PC-3 (cell line): ENCODE data around the gene GAP43. TPM values are rescaled to one million over a fixed set of nuclear protein-coding genes. Genes with fewer than 3 reads are reported as not detected.

Experiments used
- ATAC-seq: fragments of 200-7000 bp; cut with Tn5 transposase; 2 replicates; pipeline ENCODE4 v1.9.1; 2020; ENCODE audit warnings: mild to moderate bottlenecking, moderate library complexity
- BruUV-seq: library from RNA; stranded (reverse); fragments of 400-500 nt; replicated peaks from 2 replicates; lab custom pipeline; 2021; lab: Mats Ljungman, UMichigan
- CTCF ChIA-PET: fragments of 300-600 bp; sonication (Branson Sonifier 250); formaldehyde crosslinking; loops from one replicate; lab custom pipeline; 2022; ENCODE audit warnings: antibody characterized with exemption; lab: Charles Lee
- POLR2A ChIA-PET: fragments of 300-600 bp; sonication (Branson Sonifier 250); formaldehyde crosslinking; loops from one replicate; lab custom pipeline; 2022; ENCODE audit warnings: antibody characterized with exemption; ENCODE audit not compliant: unreplicated experiment; lab: Charles Lee
- DNase-seq: peaks from one replicate; pipeline ENCODE4 v3.0.0-alpha.2; 2015
- H2AFZ ChIP-seq: fragments of 300-600 bp; sonication (generic); 2 replicates; pipeline ENCODE4 v1.6.0; 2016; ENCODE audit warnings: antibody characterized with exemption, low read length
- H3F3A ChIP-seq: fragments of 300-600 bp; sonication (generic); one replicate; pipeline ENCODE4 v1.6.0; 2017; ENCODE audit warnings: antibody characterized with exemption, low read length, control low read depth, mild to moderate bottlenecking; ENCODE audit not compliant: unreplicated experiment
- H3K27ac ChIP-seq: fragments of 300-600 bp; sonication (generic); 2 replicates; pipeline ENCODE4 v1.5.1; 2016; ENCODE audit warnings: mild to moderate bottlenecking, low read length
- H3K27me3 ChIP-seq: fragments of 300-600 bp; sonication (generic); 2 replicates; pipeline ENCODE4 v1.6.1; 2016; ENCODE audit warnings: low read length, mixed read lengths
- H3K36me3 ChIP-seq: fragments of 300-600 bp; sonication (generic); 2 replicates; pipeline ENCODE4 v1.6.1; 2016; ENCODE audit warnings: low read depth, mixed run types, low read length, mixed read lengths
- H3K4me1 ChIP-seq: fragments of 300-600 bp; sonication (generic); 2 replicates; pipeline ENCODE4 v1.5.1; 2016; ENCODE audit warnings: low read length; ENCODE audit not compliant: insufficient read depth
- H3K4me2 ChIP-seq: fragments of 300-600 bp; sonication (generic); 2 replicates; pipeline ENCODE4 v1.6.0; 2016; ENCODE audit warnings: low read length
- H3K4me3 ChIP-seq: fragments of 300-600 bp; sonication (generic); 2 replicates; pipeline ENCODE4 v1.5.1; 2016; ENCODE audit warnings: mild to moderate bottlenecking, low read length, mixed read lengths
- H3K79me2 ChIP-seq: fragments of 300-600 bp; sonication (generic); 2 replicates; pipeline ENCODE4 v1.6.1; 2017; ENCODE audit warnings: low read length, mixed read lengths
- H3K9ac ChIP-seq: fragments of 300-600 bp; sonication (generic); 2 replicates; pipeline ENCODE4 v1.6.0; 2016; ENCODE audit warnings: mild to moderate bottlenecking, low read length
- H3K9me2 ChIP-seq: fragments of 300-600 bp; sonication (generic); replicated peaks from 2 replicates; pipeline ENCODE4 v1.6.1; 2016; ENCODE audit warnings: mixed run types, low read length, mixed read lengths
- H3K9me3 ChIP-seq: fragments of 300-600 bp; sonication (generic); 2 replicates; pipeline ENCODE4 v1.6.1; 2016; ENCODE audit warnings: low read length, mixed read lengths
- H4K20me1 ChIP-seq: fragments of 300-600 bp; sonication (generic); 2 replicates; pipeline ENCODE4 v1.6.1; 2016; ENCODE audit warnings: low read length, mixed read lengths
- EZH2 ChIP-seq: fragments of 300-600 bp; sonication (generic); IDR thresholded peaks from one replicate; pipeline ENCODE4 v1.6.1; 2017; ENCODE audit warnings: antibody characterized with exemption, mild to moderate bottlenecking, low read length; ENCODE audit not compliant: unreplicated experiment
- EZH2phosphoT487 ChIP-seq: fragments of 300-600 bp; sonication (generic); IDR thresholded peaks from 2 replicates; pipeline ENCODE4 v1.6.1; 2018; ENCODE audit warnings: mild to moderate bottlenecking, antibody characterized with exemption, low read length, borderline replicate concordance
- intact Hi-C: fragments of 100-400 bp; cut with micrococcal nuclease; formaldehyde crosslinking; loops from 2 replicates; pipeline ENCODE4 v1.9.0; 2023
- total RNA-seq: library from RNA; depleted of rRNA; stranded (reverse); fragments of >200 nt; gene quantifications from 2 replicates; pipeline ENCODE4 v1.2.3, GENCODE V29; 2014
- TF ChIP-seq, protein P1 (sequence below): fragments of 300-600 bp; sonication (generic); conservative IDR thresholded peaks from 2 replicates; pipeline ENCODE4 v1.5.1; 2017; ENCODE audit warnings: antibody characterized with exemption, low read depth, mild to moderate bottlenecking, low read length

Gene GAP43
- total RNA-seq, 1 experiment from 2014 or later: not detected

- H3K4me1 ChIP-seq: no peaks in the 10 kb centered on the region
- no TSS peak for BruUV-seq
Observed at GRCh38 chr3:115644391-115644790, 21.1 kb downstream of the GAP43 start.

DNA sequence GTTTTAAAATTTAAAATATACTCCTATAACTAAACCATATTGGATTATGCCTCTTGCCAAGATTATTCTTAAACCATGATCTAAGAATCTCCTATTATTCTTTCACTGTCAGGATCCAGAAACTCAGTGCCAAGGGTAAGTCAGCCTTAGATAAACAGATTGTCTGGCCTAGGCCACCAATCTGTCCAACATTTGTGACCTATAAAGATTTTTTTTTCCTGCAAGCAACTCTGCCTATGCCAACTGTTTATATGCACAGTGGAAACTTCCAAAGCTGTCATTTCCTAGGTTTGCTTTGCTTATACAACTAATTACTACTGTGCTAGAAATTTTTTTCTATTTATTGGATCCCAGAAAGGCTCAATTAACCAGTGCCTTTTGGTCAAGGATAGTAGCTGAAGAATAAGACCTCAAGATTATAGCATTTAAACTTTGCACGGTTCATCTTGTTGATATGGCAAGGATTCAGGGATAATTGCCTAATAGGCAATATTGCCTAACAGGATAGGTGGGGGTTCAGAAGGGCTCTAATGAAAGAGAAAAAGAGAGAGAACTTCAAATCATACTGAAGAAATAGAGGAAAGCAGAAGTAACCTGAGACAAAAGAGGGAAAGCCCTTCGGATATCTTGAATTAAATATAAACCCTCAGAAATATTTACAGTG is 22.8 kb downstream of the GAP43 start:
- Histone ChIP-seq H3K4me3 (no peak overlapping the region), H2AFZ (no peak overlapping the region), H3K36me3 (no peaks in the 10 kb centered on the region), H3K4me1 (no peaks in the 10 kb centered on the region), H3F3A (no peaks in the 10 kb centered on the region), H3K9ac (no peak overlapping the region), H3K4me2 (no peak overlapping the region), H3K9me3 (no peaks in the 10 kb centered on the region), H3K9me2 (no peaks in the 10 kb centered on the region), H3K27ac (no peak overlapping the region), H3K79me2 (no peaks in the 10 kb centered on the region), H4K20me1 (no peaks in the 10 kb centered on the region), H3K27me3 (peaks cover 11% of the 10 kb centered on the region; the same call in 1 of the 2 replicates)
- no TSS peak for BruUV-seq
- ChIA-PET POLR2A (no interaction called here), CTCF (no interaction called here)
- no peak for ATAC-seq
- intact Hi-C loops: no loop called here
- TF ChIP-seq, protein P1, sequence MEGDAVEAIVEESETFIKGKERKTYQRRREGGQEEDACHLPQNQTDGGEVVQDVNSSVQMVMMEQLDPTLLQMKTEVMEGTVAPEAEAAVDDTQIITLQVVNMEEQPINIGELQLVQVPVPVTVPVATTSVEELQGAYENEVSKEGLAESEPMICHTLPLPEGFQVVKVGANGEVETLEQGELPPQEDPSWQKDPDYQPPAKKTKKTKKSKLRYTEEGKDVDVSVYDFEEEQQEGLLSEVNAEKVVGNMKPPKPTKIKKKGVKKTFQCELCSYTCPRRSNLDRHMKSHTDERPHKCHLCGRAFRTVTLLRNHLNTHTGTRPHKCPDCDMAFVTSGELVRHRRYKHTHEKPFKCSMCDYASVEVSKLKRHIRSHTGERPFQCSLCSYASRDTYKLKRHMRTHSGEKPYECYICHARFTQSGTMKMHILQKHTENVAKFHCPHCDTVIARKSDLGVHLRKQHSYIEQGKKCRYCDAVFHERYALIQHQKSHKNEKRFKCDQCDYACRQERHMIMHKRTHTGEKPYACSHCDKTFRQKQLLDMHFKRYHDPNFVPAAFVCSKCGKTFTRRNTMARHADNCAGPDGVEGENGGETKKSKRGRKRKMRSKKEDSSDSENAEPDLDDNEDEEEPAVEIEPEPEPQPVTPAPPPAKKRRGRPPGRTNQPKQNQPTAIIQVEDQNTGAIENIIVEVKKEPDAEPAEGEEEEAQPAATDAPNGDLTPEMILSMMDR: no peak
- TF ChIP-seq EZH2phosphoT487 (no peak), EZH2 (no peak)
- DNase-seq: no peak

More at GRCh38 chr3:115644391-115644790, 21.1 kb downstream of the GAP43 start:
- intact Hi-C loops: no loop called here
- Histone ChIP-seq H3K36me3 (no peaks in the 10 kb centered on the region), H3K27me3 (peaks cover 8% of the 10 kb centered on the region; the same call in 1 of the 2 replicates), H4K20me1 (no peaks in the 10 kb centered on the region), H3K27ac (no peak overlapping the region), H3K9me2 (no peaks in the 10 kb centered on the region), H3K4me3 (no peak overlapping the region), H3F3A (no peaks in the 10 kb centered on the region), H2AFZ (no peak overlapping the region), H3K9me3 (no peaks in the 10 kb centered on the region), H3K79me2 (no peaks in the 10 kb centered on the region), H3K9ac (no peak overlapping the region), H3K4me2 (no peak overlapping the region)
- POLR2A ChIA-PET: no interaction called here
- DNase-seq (no peak), ATAC-seq (no peak)
- no peak for TF ChIP-seq EZH2
- TF ChIP-seq, protein P1: no peak
- no peak for TF ChIP-seq EZH2phosphoT487
- CTCF ChIA-PET: no interaction called here

GRCh38 chr3:115648559-115648958 is 25.2 kb downstream of the GAP43 start:
- H3K36me3 ChIP-seq: no peaks in the 10 kb centered on the region
- no peaks in the 10 kb centered on the region for H3K4me1 ChIP-seq
- no peaks in the 10 kb centered on the region for H3K79me2 ChIP-seq
- H3K9ac ChIP-seq: no peak overlapping the region
- H3K27me3 ChIP-seq: peaks cover 25% of the 10 kb centered on the region
- H3K4me2 ChIP-seq: no peak overlapping the region
- no peaks in the 10 kb centered on the region for H3K9me2 ChIP-seq
- H3F3A ChIP-seq: no peaks in the 10 kb centered on the region
- intact Hi-C loops: no loop called here
- DNase-seq (no peak), ATAC-seq (no peak)
- H3K4me3 ChIP-seq: no peak overlapping the region
- H2AFZ ChIP-seq: no peak overlapping the region
- ChIA-PET POLR2A (no interaction called here), CTCF (no interaction called here)
- TF ChIP-seq, protein P1: no peak
- TF ChIP-seq EZH2phosphoT487: no peak
- TF ChIP-seq EZH2: no peak
- H3K27ac ChIP-seq: no peak overlapping the region
- no peaks in the 10 kb centered on the region for H3K9me3 ChIP-seq
- H4K20me1 ChIP-seq: no peaks in the 10 kb centered on the region
- BruUV-seq: no TSS peak
